Gastrocnemius medialis (tissue), 4 donors: ENCODE data around the gene ZNF784. TPM values are rescaled to one million over a fixed set of nuclear protein-coding genes. Genes with fewer than 3 reads are reported as not detected.
A peak's percentile ranks its signal among the peaks of the same experiment; 100 is the strongest.

Source experiments
- ATAC-seq, 2 donors: fragments of 150-250 bp; one replicate each; pipeline ENCODE4 v1.9.1; 2016
- DNase-seq, 2 donors: peaks; one replicate each; pipeline ENCODE4 v3.0.0-alpha.2; 2019
- H3K27ac ChIP-seq, 4 donors: fragments of 200-600 bp; sonication (generic); 1 replicate in 1 of 4; 2 replicates in 3 of 4; pipeline ENCODE4 v1.5.1; 2016 to 2018; ENCODE audit warnings: mild to moderate bottlenecking in 2 of 4, moderate library complexity in 1 of 4
- H3K27me3 ChIP-seq, 3 donors: fragments of 200-600 bp; sonication (generic) in 2 of 3; 1 replicate in 1 of 3; 2 replicates in 2 of 3; pipeline versions ENCODE4 v1.5.1 to v1.6.0; 2016 to 2019; ENCODE audit warnings: mild to moderate bottlenecking in 1 of 3, moderate library complexity in 1 of 3
- H3K36me3 ChIP-seq, 2 donors: fragments of 200-600 bp; sonication (generic) in 1 of 2; one replicate each; pipeline ENCODE4 v1.5.1; 2017 to 2018
- H3K4me1 ChIP-seq, 2 donors: fragments of 200-600 bp; sonication (generic) in 1 of 2; one replicate each; pipeline ENCODE4 v1.5.1; 2016 to 2017; ENCODE audit warnings: mild to moderate bottlenecking in 2 of 2
- H3K4me3 ChIP-seq, 4 donors: fragments of 200-600 bp; sonication (generic) in 3 of 4; 1 replicate in 1 of 4; 2 replicates in 3 of 4; pipeline ENCODE4 v1.5.1; 2016 to 2019; ENCODE audit warnings: mild to moderate bottlenecking in 2 of 4
- H3K9me3 ChIP-seq, 3 donors: fragments of 200-600 bp; sonication (generic) in 2 of 3; 1 replicate in 1 of 3; 2 replicates in 2 of 3; pipeline ENCODE4 v1.5.1; 2016 to 2019
- POLR2A ChIP-seq, 2 donors: fragments of 450-650 bp; IDR thresholded peaks; one replicate each; pipeline ENCODE4 v1.6.1; 2017; ENCODE audit warnings: antibody characterized with exemption in 2 of 2, mild to moderate bottlenecking in 2 of 2, moderate library complexity in 2 of 2
- in situ Hi-C, 4 donors: fragments of 200-750 bp; cut with MboI; loops; one replicate each; pipeline versions ENCODE4 v1.15.0 to v1.8.0; 2017; ENCODE audit warnings: low sequenced_read_pairs in 4 of 4
- intact Hi-C: fragments of 100-400 bp; cut with DNase I; formaldehyde crosslinking; loops from one replicate; pipeline ENCODE4 v1.15.1; 2023; ENCODE audit warnings: low total_unique reads
- total RNA-seq, 4 donors: library from RNA; depleted of rRNA; stranded (reverse); fragments of >200 nt; gene quantifications; one replicate each; pipeline versions ENCODE4 v1.1.0 to v1.2.3, GENCODE V29; 2016
- TF ChIP-seq, protein P1 (sequence below), 5 experiments: fragments of 450-650 bp in 3 of 5; fragments of 200-600 bp in 2 of 5; sonication (generic) in 2 of 5; IDR thresholded peaks in 4 of 5; conservative IDR thresholded peaks in 1 of 5; 1 replicate in 4 of 5; 2 replicates in 1 of 5; pipeline ENCODE4 v1.5.1; 2016 to 2019; ENCODE audit warnings: antibody characterized with exemption in 5 of 5, mild to moderate bottlenecking in 3 of 5, moderate library complexity in 3 of 5

ZNF784 gene
- total RNA-seq, 4 donors from 2014 or later, result 6.0 to 10.0 (median 8.2) TPM

DNA sequence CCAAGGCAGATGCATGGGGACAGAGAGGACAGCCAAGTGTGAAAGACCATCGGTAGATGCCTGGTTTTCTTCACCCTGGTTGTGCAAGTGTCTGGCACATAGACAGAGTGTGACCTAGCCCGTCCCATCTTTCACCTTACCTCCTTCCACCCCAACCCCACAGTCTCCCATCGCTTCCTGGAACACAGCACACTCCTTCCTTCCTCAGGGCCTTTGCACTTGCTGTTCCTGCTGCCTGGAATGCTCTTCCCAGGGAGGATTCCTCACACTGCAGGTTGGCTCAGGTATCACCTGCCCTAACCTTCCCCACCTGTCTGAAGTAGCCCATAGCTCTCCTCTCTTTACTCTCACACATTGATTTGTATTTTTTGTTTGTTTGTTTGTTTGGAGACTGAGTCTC, 28.1 kb downstream of the ZNF784 start:
- Histone ChIP-seq H3K27ac (peak overlapping the region; percentile 78 to 100 (median 98)), H3K9me3 (no peaks in the 10 kb centered on the region), H3K4me3 (no peak overlapping the region), H3K4me1 (peaks cover 13 to 21% of the 10 kb centered on the region in 2 donors), H3K27me3 (no peaks in the 10 kb centered on the region), H3K36me3 (peaks cover 0 to 16% of the 10 kb centered on the region in 2 donors)
- DNase-seq (no peak), ATAC-seq (no peak)
- in situ Hi-C loops (loop anchor here in 1 of 4 donors (5.0 kb wide), 1 partner anchor 49 kb away; the partner anchor contains the start of gene SBK3), intact Hi-C loops (loop anchor here (5.0 kb wide), 3 partner anchors 34 to 449 kb away; partner anchors contain the start of gene TNNT1)
- no peak for TF ChIP-seq POLR2A (IDR thresholded peaks at IDR 0.05)
- TF ChIP-seq, protein P1, sequence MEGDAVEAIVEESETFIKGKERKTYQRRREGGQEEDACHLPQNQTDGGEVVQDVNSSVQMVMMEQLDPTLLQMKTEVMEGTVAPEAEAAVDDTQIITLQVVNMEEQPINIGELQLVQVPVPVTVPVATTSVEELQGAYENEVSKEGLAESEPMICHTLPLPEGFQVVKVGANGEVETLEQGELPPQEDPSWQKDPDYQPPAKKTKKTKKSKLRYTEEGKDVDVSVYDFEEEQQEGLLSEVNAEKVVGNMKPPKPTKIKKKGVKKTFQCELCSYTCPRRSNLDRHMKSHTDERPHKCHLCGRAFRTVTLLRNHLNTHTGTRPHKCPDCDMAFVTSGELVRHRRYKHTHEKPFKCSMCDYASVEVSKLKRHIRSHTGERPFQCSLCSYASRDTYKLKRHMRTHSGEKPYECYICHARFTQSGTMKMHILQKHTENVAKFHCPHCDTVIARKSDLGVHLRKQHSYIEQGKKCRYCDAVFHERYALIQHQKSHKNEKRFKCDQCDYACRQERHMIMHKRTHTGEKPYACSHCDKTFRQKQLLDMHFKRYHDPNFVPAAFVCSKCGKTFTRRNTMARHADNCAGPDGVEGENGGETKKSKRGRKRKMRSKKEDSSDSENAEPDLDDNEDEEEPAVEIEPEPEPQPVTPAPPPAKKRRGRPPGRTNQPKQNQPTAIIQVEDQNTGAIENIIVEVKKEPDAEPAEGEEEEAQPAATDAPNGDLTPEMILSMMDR (IDR thresholded peaks at IDR 0.05 in 4 of 5, conservative IDR thresholded peaks at IDR 0.05 in 1 of 5), result no peak

DNA sequence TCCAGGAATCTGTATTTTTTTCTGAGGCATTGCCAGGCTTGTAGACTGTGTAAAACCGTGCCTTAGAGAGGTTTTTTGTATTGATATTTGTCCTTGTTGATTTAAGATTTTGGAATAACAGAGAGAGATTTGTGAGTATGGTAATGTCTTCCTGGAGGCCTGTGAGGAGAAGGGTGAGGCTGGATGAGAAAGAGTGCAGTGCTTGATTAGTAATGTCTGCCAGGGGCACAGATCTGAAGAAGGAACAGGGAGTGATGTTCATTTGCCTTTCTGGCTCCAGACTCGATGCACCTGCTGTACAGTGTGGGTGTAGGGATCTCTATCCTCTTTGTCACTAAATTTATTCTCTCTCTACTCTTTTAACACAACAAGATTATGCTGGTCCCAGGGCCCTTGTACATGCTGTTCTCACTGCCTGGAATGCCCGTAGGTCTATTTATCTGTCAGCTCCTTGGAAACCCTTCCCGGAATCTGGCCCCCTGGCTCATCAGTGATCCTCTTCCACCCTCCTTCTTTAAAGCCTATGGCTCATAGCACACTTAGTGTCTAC, 29.3 kb downstream of the ZNF784 start:
- Histone ChIP-seq H3K9me3 (no peaks in the 10 kb centered on the region), H3K27ac (peak overlapping the region; percentile 78 to 100 (median 98)), H3K27me3 (no peaks in the 10 kb centered on the region), H3K36me3 (peaks cover 0 to 16% of the 10 kb centered on the region in 2 donors), H3K4me1 (peaks cover 7 to 14% of the 10 kb centered on the region in 2 donors), H3K4me3 (no peak overlapping the region)
- in situ Hi-C loops, result loop anchor here in 1 of 4 donors (5.0 kb wide), 1 partner anchor 48 kb away; the partner anchor contains the start of gene SBK3
- ATAC-seq, result peak; percentile 31 to 36
- DNase-seq, result peak; percentile 74
- intact Hi-C loops, result loop anchor here (5.0 kb wide), 3 partner anchors 33 to 448 kb away; partner anchors contain the start of gene TNNT1
- TF ChIP-seq, protein P1 (IDR thresholded peaks at IDR 0.05 in 4 of 5, conservative IDR thresholded peaks at IDR 0.05 in 1 of 5), result no peak
- TF ChIP-seq POLR2A (IDR thresholded peaks at IDR 0.05), result no peak

DNA sequence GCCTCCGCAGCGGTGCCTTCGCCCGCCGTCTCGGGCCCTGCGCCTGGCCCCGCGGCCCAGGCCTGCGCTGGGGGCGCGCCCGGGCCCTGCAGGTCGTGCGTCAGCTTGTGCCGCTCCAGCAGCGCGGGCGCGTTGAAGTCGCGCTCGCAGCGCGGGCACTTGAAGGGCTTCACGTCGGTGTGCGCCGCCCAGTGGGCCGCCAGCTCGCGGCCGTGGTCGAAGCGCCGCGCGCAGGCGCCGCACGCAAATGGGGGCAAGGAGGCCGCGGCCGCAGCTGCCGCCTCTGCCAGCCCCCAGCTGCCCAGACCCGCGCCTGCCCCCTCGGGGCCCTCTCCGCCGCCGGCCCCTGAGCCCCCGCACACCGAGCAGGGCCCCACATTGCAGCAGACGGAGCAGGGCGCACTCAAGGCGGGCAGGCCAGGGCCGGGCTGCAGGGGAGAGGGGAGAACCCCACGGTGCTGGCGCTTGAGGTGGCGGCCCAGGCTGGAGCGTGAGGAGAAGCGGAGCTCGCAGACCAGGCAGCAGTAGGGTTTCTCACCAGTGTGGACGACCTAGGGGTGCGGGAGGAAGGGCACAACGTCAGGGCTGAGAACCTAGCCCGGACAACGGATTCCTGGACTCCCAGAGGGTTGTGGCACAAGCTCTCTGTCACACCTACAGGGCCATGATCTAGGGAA, 31.1 kb downstream of the ZNF784 start:
- Histone ChIP-seq H3K4me1 (peaks cover 7 to 14% of the 10 kb centered on the region in 2 donors), H3K9me3 (no peaks in the 10 kb centered on the region), H3K36me3 (peaks cover 0 to 16% of the 10 kb centered on the region in 2 donors), H3K27me3 (no peaks in the 10 kb centered on the region), H3K27ac (peak overlapping the region in 3 of 4 donors; percentile 42 to 100 (median 44)), H3K4me3 (no peak overlapping the region)
- ATAC-seq (no peak), DNase-seq (no peak)
- intact Hi-C loops, result no loop called here
- in situ Hi-C loops, result no loop called here
- TF ChIP-seq, protein P1 (IDR thresholded peaks at IDR 0.05 in 4 of 5, conservative IDR thresholded peaks at IDR 0.05 in 1 of 5), result no peak

DNA sequence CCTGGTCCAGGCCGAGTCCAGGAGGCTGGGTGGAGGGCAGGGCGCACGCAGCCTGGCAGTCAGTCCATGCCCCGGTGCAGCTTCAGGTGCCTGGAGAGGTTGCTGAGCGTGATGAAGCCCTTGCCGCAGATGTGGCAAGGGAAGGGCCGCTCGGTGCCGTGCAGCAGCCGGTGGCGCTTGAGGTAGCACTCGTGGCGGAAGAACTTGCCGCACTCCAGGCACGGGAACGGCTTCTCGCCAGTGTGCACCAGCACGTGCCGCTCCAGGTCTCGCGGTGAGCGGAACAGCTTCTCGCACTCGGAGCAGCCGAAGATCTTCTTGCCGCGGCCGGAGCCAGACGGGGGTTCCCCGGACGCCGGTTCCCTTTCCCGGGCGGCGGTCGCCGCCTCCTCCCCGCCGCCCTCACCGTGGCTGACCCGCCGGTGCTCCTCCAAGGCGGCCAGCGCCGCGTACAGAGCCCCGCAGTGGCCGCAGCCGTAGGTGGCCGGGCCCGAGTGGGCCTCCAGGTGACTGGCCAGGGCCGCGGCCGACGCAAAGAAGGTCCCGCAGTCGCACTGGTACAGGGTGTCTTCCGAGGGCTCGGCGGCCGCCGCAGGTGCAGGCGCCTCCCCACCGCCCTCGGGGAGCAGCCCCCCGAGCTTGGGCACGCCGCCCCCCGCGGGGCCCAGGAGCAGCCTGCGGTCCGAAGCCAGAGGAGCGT, 31.8 kb downstream of the ZNF784 start:
- intact Hi-C loops, result no loop called here
- ATAC-seq (no peak), DNase-seq (no peak)
- TF ChIP-seq, protein P1 (IDR thresholded peaks at IDR 0.05 in 4 of 5, conservative IDR thresholded peaks at IDR 0.05 in 1 of 5), result no peak
- no peak for TF ChIP-seq POLR2A (IDR thresholded peaks at IDR 0.05)
- Histone ChIP-seq H3K4me3 (no peak overlapping the region), H3K27ac (no peak overlapping the region), H3K9me3 (no peaks in the 10 kb centered on the region), H3K27me3 (no peaks in the 10 kb centered on the region), H3K4me1 (peaks cover 11 to 16% of the 10 kb centered on the region in 2 donors), H3K36me3 (peaks cover 0 to 16% of the 10 kb centered on the region in 2 donors)
- in situ Hi-C loops, result no loop called here
